ENCODE results near the gene SPATA33.
"Not testable (repeated sequence)": the region's sequence is repeated elsewhere in the genome, so short reads cannot be mapped to it uniquely, and the experiment has no call there.

The SPATA33 gene

GRCh38 chr16:89693931-89694783 lies 36.5 kb downstream of the SPATA33 start:
- DNase-seq (ENCODE audit: low read depth, low spot score) = no peak

DNA sequence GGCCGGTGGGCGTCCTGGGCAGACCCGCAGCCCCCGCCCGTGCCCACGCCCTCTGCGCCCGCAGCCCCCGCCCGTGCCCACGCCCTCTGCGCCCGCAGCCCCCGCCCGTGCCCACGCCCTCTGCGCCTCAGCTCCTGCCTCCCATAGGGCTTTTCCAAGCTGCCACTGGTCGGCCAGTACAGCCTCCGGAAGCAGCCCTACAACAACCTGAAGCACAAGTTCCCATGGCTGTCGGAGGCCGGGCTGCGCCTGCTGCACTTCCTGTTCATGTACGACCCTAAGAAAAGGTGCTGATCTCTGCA lies 37.1 kb downstream of the SPATA33 start:
- DNase-seq (ENCODE audit: low read depth, low spot score) = not testable (repeated sequence)

- no peak for DNase-seq (ENCODE audit: low read depth, low spot score)
Measured at GRCh38 chr16:89695086-89695874, 37.6 kb downstream of the SPATA33 start.

DNA sequence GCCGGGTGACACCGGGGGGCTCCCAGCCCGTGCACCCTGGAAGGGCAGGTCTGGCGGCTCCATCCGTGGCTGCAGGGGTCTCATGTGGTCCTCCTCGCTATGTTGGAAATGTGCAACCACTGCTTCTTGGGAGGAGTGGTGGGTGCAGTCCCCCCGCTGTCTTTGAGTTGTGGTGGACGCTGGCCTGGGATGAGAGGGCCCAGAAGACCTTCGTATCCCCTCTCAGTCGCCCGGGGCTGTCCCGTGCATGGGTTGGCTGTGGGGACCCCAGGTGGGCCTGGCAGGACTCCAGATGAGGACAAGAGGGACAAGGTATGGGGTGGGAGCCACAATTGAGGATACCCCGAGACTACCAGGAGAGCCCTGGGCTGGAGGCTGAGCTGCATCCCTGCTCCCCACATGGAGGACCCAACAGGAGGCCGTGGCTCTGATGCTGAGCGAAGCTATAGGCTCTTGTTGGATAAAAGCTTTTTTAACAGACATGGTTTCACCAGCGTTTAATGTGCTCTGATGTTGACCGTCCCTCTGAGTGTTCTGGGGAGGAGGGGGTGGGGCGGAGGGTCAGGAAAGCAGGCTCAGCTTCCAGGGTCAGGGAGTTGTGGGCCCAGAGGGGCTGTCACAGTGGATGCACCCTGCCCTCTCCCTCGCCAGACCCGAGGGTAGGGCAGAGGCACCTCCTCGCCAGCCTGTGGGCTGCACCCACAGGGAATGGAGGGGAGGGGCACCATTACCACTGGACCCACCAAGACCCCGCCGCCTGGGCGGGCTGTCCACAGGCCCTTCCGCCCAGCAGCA lies 38.4 kb downstream of the SPATA33 start:
- DNase-seq (ENCODE audit: low read depth, low spot score) = no peak

GRCh38 chr16:89696670-89697128 lies 39.1 kb downstream of the SPATA33 start:
- DNase-seq (ENCODE audit: low read depth, low spot score) = no peak

DNA sequence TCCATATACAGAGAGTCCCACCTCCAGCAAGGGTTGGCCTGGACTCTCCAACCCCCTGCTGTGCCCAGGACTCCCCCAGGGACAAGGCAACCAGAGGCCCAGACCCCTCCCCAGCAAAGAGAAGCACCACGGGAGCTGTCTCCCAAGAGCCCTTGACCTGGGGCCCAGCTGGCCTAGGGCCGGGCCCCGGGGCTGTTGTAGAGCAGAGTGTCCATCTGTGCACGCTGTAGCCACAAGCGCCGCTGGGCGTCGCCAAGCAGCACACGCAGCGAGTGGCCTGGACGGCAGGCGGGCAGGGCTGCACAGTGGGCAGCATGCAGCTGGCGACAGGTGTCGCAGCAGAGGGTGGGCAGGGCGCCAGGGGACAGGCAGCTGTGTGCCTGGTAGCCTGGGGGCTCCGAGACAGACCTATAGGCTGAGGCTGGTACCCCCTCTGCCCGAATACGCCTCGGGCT lies 39.6 kb downstream of the SPATA33 start:
- no peak for DNase-seq (ENCODE audit: low read depth, low spot score)

DNA sequence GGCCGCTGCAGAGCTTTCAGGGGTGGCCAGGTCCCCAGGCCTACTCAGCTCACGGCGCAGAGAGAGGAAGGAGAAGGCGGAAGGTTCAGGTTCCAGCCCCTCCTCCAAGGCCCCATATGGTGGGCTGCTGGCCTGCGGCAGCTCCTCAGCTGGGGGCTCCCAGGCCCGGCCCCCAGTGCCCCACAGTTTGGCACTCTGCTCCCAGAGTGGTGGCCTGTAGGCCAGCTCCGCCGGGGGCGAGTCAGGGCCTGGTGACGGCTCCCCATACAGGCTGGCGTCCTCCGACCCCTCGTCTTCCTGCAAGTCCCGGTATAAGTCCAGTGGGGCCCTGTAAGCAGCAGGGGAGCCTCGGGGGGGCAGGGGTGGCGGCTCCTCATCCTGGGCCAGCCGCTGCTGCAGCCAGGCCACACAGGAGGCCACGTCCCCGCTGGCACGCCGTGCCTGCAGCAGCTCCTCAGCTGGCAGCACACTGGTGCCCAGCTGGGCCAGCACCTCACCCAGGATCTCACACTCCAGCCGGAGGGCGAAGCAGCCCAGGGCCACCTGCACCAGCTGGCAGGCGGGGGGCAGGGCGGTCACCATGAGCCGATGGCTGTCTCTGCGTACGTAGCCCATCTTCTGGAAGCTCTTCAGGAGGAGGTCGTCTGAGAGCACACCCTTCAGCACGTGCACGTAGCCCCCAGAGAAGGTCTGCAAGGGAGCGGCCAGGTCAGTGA lies 40.1 kb downstream of the SPATA33 start:
- DNase-seq (ENCODE audit: low read depth, low spot score) = no peak

DNA sequence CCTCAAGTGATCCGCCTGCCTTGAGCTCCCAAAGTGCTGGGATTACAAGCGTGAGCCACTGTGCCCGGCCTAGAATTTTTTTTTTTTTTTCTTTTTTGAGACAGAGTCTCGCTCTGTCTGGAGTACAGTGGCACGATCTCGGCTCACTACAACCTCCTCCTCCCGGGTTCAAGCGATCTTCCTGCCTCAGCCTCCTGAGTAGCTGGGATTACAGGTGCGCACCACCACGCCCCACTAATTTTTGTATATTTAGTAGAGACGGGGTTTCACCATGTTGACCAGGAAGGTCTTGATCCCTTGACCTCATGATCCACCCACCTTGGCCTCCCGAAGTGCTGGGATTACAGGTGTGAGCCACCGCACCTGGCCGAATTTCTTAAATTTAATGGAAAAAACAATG lies 41.1 kb downstream of the SPATA33 start:
- DNase-seq (ENCODE audit: low read depth, low spot score) = not testable (repeated sequence)

DNA sequence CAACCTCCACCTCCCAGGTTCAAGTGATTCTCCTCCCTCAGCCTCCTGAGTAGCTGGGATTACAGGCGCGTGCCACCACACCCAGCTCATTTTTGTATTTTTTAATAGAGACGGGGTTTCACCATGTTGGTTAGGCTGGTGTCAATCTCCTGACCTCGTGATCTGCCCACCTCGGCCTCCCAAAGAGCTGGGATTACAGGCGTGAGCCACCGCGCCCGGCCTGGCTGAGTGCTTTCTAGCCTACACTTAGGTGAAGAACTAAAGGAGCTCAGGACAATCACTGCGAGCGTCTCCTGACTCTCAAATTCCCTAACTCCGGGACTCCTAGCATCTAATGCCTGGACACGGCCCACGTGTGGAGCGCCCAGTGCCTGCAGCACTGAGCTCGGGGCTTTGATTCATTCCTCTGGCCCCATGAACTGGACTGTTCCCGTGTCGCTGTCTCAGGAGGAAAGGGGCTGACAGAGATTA lies 42.0 kb downstream of the SPATA33 start:
- not testable (repeated sequence) for DNase-seq (ENCODE audit: low read depth, low spot score)

DNA sequence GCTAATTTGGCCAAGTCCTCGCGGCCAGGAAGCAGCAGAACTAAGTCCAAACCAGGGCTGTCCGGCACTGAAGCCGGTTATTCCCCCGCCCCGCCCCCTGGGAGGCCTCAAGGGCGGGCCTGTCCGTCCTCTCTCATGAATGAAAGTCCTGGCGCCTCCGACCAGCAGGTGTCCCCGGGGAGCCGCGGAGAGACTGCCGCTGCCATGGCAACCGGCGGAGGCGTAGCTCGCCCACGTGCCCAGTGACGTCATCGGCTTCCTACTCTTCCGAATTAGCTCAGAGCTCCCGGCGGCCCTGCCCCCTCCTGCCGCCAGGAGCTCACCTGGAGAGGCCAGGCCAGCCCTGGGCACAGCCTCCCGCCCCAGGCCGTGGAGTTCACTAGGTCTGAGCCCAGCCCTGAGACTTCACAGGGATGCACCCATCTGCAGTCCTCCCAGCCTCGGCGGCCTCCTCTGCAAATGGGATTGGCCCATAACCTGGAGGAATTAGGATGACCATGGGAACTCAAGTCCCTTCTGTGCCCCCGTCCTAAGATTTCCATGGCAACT lies 42.5 kb downstream of the SPATA33 start:
- peak; percentile 99 for DNase-seq (ENCODE audit: low read depth, low spot score)

GRCh38 chr16:89700649-89701424 lies 43.2 kb downstream of the SPATA33 start:
- DNase-seq (ENCODE audit: low read depth, low spot score) = peak; percentile 73

DNA sequence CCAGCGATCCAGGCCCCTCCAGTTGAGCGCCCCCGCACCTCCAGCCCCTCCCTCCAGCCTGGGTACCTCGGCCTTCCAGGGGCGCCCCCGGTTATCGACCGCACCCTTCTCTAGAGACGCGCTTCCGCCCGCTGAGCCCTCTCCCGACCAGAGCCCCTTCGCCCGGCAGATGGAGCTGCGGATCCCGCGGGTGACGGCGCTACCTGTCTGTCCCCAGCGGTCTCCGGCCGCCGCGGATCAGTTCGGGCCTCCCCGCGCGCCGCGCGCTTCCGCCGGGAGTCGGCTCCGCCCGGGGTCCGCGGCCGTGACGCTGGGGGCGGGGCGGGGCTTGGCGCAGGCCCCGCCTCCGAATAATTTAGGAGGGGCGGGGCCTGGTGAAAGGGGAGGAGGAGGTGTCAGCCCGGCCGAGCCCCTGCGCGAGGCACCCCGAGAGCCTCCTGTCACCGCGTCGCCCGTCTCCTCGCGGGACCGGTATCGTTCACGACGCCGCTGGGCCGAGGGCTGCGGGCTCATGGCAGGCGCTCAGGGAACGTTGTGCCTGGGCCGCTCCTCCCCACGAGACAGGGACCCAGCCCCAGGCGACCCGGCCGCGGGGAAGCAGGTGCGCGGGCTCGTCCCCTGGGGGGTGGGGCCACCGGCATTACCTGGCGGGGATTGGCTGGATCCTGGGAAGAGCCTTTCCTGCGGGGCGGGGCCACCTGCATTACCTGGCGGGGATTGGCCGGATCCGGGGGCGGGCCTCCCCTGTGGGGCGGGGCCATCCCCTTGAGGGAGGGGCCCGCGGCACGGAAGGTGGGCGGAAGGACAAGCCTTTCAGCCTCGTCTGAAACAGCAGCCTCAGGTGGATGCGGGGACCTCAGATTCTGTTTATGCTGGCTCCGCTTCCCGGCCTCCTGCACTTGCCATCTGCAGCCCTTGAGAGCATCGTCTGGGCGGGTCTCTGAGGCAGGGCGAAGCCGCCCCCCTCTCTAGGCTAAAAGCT lies 44.1 kb downstream of the SPATA33 start, which contains the start of gene SPATA2L:
Gene SPATA2L (minus strand): TSS at position 281 of the 982 bp plus-strand sequence. CDS start 473 bp downstream, outside the sequence.
- peak; percentile 96 for DNase-seq (ENCODE audit: low read depth, low spot score)

GRCh38 chr16:89704281-89704680 lies 46.6 kb downstream of the SPATA33 start:
- peak; percentile 0 for DNase-seq (ENCODE audit: low read depth, low spot score)

DNA sequence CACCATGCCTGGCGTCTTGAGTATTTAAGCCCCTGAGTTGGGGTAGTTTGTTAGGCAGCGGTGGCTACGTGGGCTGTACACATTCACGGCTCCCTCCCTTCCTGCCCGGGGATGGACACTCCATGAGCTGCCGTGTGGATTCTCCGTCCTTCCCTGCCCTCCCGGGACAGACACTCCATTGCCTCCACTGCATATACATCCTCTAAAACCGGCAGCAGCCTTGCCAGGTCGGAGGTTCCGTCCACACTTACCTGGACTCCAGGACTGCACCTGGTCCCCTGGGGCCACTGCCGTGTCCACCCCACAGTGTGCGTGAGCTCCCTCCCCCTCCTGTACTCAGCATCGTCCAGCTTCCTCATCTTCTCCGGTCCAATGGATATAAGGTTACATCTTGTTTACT lies 47.4 kb downstream of the SPATA33 start:
- DNase-seq (ENCODE audit: low read depth, low spot score) = peak; percentile 0

- no peak for DNase-seq (ENCODE audit: low read depth, low spot score)
Measured at GRCh38 chr16:89706518-89707260, 49.1 kb downstream of the SPATA33 start.

- no peak for DNase-seq (ENCODE audit: low read depth, low spot score)
Measured at GRCh38 chr16:89707695-89708094, 50.1 kb downstream of the SPATA33 start.

- no peak for DNase-seq (ENCODE audit: low read depth, low spot score)
Measured at GRCh38 chr16:89708481-89708931, 50.9 kb downstream of the SPATA33 start.

- no peak for DNase-seq (ENCODE audit: low read depth, low spot score)
Measured at GRCh38 chr16:89709166-89709565, 51.5 kb downstream of the SPATA33 start.
